ENCODE results near the gene SPDYE1.
"Not testable (repeated sequence)": the region's sequence is repeated elsewhere in the genome, so short reads cannot be mapped to it uniquely, and the experiment has no call there.

Gene SPDYE1, protein sequence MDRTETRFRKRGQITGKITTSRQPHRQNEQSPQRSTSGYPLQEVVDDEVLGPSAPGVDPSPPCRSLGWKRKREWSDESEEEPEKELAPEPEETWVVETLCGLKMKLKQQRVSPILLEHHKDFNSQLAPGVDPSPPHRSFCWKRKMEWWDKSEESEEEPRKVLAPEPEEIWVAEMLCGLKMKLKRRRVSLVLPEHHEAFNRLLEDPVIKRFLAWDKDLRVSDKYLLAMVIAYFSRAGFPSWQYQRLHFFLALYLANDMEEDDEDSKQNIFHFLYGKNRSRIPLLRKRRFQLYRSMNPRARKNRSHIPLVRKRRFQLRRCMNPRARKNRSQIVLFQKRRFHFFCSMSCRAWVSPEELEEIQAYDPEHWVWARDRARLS

DNA sequence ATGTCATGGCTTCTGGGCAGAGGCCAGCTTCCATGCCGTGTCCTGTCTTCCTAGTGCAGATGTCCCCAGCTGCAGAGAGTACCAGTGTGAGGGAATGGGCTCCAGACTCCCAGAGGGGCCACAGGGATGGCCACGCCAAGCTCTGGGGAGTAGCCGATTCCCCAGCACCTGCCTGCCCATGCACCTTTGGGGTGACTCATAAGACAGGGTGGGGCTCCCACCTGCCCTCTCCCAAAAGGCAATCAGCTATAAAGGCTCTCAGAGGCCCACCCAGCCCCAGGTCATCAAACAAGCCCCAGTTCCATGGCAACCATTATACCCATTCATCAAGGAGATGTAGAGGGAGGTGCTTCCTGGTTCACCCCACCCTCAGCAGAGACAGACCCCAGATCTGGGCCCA is at the start of gene SPDYE1:
Gene SPDYE1, plus strand, starts transcription at position 366 of the 400 bp plus-strand sequence. CDS start 2,053 bp downstream, outside the sequence.
- not testable (repeated sequence) for DNase-seq

DNA sequence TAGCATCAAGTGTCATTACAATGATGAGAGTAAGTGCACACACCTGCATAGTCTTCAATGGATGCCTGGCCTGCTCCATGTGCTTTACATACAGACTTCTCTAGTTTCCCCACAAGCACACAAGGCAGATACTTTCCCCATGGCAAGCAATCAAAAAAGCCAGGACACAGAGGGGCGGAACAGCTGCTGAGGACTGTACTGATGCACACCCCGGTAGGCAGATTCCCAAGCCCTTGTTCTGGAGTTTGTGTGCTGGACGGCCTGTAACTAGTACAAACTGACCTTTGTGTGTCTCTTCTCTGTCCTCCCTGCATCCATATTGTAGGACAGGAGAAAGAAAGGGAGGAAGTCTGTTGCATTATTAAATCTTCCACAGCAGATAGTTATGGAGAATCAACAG is 45.7 kb upstream of the SPDYE1 start:
- no peak for DNase-seq

DNA sequence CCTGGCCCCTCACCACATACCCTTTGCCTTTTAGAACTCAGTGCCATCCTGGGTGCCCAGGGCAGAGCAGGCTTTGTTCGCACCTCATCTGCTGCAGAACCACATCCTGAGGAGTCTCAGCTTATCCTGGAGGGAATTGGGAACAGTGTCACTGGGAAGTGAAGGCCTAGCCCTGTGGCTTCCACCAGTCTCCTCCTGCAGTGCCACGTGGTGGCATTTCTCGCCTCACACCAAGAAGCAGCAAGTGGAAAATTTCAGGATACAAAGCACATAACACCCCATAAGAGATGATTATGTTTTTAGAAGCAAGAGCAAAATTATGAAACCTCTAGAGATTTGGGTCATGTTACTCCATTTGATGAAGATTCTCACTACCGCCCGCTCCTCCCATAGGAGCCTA is 44.6 kb upstream of the SPDYE1 start:
- no peak for DNase-seq

DNA sequence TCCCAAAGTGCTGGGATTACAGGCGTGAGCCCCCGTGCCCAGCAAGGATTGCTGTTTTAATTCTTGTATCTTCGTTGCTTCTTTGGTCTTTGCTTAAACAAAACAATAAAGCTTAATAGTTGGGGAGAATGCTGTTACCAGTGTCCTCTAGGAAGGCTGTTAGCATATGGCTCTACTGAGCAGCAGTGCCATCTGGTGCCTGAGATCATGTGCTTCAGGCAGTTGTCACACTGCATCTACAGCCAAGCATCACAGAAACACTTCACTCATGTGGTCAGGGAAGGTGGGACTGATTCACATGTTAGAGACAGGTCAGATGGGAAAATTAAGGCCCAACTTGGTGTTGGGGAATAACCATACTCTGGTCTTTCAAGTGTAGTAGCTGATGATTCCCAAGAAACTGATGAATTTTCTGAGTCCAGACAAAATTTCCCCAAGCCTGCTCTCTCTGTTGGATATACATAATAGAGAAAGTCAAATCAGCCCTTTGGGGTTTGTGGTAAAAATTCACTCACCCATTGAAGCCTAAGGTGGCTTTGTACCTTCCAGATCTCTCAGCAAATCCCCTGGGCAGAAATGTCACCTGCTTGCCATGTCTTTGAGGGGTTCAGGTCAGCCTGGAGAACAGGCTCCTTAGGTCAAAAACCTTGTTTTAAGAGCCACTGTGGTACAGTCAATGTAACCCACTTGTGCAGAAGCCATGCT is 43.0 kb upstream of the SPDYE1 start:
- peak in 34 of 56 donors; percentile 3 to 58 (median 21) for DNase-seq

- DNase-seq: no peak
These were observed 41.7 kb upstream of the SPDYE1 start for GRCh38 chr7:43956027-43956426.

DNA sequence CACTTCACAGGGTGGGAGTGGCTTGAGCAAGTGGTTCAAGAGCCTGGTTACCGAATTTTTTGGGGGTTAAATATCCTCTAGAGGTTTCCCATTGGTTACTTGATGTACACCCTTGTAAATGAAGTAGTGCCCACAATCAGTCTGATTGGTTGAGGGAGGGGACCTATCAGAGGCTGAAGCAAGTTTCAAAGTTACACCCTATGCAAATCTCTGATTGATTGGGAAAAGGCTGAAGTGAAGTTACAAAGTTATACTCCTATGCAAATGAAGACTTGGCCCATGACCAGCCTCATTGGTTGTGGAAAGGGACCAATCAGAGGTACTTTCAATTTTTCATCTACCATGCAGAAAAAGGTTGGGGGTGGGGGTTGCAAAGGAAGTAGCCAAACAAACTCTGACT is 36.8 kb upstream of the SPDYE1 start:
- DNase-seq: no peak

- not testable (repeated sequence) for DNase-seq
These were observed 31.3 kb upstream of the SPDYE1 start for GRCh38 chr7:43966392-43966791.

- DNase-seq: not testable (repeated sequence)
These were observed 29.3 kb upstream of the SPDYE1 start for GRCh38 chr7:43968172-43969040.

DNA sequence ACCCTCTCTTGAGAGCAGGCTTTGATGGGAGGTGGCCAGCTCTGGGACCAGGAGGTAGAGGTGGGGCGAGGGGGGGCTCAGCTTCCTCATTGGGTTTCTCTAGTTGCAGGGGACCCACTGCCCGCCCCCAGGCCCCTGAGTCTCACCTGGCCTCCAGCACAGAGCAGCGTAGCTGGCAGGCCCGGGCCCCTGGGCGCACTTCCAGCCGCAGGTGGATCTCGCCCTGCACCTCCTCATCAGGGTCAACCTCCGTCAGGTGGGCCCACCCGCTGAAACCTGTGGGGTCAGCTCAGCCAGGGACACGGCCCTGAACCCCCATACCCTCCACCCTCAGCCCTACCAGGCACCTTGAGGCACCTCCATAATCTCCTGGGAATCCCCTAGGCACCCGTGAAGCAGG is 28.1 kb upstream of the SPDYE1 start:
- DNase-seq: not testable (repeated sequence)

DNA sequence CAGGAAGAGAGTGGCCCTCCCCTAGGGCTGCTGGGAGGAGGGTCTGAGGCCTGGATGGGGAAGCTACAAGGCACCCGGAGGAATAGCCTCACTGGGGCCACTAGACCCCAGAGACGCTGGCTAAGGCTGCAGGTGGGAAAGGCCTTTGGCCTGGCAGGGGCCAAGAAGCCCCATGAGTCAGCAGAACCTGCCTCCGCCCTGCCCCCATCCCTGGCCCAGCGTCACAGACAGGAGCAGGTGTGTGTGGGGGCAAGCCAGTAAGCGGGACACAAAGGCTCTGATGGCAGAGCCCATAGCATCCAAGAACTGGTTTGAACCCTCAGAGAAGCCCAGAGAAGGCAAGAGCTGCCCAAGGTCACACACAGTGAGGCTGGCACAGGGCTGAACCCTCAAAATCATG is 27.0 kb upstream of the SPDYE1 start:
- DNase-seq: not testable (repeated sequence)

DNA sequence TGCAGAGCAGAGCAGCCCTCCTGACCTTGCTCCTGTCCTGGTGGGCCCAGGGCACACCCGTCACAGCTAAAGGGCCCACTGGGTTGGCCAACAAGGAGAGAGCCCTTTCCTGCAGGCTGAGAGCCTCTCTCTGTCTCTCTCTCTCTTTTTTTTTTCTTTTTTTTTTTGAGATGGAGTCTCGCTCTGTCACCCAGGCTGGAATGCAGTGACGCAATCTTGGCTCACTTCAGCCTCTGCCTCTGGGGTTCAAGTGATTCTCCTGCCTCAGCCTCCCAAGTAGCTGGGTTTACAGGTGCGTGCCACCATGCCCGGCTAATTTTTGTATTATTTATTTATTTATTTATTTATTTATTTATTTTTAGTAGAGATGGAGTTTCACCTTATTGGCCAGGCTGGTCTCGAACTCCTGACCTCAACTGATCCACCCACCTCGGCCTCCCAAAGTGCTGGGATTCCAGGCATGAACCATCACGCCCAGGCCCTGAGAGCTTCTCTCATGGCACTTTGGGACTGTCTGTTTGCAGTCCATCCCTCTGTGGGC is 23.6 kb upstream of the SPDYE1 start:
- DNase-seq: not testable (repeated sequence)

- not testable (repeated sequence) for DNase-seq
These were observed 22.8 kb upstream of the SPDYE1 start for GRCh38 chr7:43974725-43975482.

DNA sequence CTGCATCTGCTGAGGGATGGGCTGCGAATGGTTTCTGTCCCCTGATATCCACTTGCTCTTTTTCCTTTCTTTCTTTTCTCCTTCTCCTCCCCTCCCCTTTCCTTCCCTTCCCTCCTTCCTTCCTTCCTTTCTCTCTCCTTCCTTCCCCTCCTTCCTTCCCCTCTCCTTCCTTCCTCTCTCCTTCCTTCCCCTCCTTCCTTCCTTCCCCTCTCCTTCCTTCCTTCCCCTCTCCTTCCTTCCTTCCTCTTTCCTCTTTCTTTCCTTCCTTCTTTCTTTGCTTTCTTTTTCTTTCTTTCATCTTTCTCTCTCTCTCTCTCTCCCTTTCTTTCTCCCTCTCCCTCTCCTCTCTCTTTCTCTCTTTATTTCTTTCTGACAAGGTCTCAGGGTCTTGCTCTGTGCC is 20.2 kb upstream of the SPDYE1 start:
- no peak for DNase-seq

DNA sequence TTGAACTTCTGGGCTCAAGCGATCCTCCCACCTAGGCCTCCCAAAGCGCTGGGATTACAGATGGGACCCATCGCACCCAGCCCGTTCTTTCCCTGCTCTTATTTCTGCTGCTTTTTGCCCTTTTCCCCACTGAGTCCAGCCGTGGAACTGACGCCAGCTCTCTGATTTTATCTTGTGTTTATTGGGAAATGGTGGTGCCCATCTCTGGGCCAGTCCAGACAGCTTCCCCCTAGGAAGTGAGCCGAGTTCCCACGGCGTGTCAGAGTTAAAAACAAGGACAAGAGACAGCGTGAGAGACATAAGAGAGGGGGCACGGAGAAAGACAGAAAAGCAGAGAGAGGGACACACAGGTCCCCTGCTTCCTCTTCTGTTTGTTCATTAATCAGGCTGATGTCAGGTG is 19.6 kb upstream of the SPDYE1 start:
- DNase-seq: not testable (repeated sequence)

DNA sequence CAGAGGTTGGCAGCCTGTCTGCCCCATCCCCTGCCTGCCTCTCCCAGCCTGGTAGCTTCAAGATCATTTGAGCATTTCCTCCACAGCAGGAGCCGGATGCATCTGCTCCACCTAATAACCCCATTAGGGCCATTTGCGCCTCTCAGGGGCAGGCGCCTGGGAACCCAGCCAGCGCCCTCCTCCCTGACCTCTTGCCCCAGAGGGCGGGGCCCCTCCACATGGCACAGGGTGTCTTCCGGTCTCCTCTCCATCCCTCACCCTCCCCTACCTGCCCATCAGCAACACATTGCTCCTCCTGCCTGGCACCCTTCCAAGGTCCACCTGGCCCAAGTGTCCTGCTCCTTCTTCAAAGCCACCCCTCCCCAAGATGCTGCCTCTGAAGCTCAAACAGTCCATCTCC is 14.8 kb upstream of the SPDYE1 start:
- DNase-seq: not testable (repeated sequence)

DNA sequence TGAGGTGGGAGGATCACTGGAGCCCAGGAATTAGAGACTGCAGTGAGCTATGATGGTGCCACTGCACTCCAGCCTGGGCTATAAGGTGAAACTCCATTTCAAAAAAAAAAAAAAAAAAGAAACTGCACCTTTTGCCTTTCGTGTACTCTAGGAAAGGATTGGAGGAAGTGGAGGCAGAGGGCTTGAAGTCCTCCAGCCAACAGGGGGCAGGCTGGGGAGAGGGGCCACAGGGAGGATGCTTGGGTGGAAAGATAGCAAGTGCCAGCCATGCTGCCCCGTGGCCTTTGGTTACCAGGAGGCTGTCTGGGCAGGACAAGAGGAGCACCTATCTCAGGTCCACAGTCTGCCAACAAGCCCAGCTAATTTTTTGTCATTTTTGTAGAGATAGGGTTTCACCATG is 14.0 kb upstream of the SPDYE1 start:
- not testable (repeated sequence) for DNase-seq

DNA sequence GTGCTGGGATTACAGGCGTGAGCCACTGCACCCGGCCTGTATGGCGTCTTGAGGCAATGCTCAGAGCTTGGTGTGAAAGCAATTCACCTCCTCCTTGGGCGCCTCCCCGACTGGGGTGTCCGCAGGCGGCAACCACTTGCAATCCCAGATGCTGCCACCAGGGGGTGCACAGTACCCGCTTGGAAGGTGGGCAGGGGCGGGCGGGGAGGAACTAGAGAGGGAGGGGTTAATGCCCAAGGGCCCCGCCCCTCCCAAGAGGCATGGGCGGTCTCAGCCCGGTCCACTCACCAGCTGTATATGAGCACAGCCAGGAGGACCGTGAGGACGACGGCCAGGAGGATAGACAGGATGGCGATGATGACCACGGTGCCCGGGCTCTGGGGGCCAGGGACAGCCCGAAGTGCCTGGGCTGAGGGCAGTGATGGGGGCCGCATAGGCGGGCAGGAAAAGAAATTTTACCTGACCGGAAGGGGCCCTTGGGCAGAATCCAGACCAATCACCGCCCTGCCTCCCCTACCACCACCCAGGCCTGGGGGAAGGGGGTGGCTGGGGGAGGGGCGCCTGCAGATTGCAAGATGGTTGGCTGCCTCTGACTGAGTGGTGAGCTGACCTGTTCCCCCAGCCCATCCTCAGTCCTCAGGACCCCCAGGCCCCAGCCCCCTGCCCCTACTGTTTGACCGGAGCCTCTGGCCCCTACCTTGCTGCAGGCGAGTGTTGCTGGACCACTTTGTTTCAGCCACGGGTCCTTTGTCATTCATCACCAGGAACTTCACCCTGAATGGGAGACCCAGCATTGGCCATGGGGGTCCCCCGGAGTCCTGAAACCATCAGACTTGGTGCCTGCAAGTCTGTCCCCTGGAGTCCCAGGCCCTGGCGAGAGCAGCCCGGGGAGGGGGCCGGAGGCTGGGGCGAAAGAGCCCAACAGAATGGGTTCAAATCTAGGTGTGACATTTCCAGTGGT is 11.5 kb upstream of the SPDYE1 start:
- DNase-seq: peak in 35 of 56 donors; percentile 2 to 74 (median 28)

- not testable (repeated sequence) for DNase-seq
These were observed 10.2 kb upstream of the SPDYE1 start for GRCh38 chr7:43987476-43987875.

GRCh38 chr7:43990011-43990585 is 7.6 kb upstream of the SPDYE1 start:
- not testable (repeated sequence) for DNase-seq
